T-helper 9 cell (primary cell): ENCODE data around the gene NUP214.
"Not testable (repeated sequence)": the region's sequence is repeated elsewhere in the genome, so short reads cannot be mapped to it uniquely, and the experiment has no call there.

Experiments used
- DNase-seq: peaks from one replicate; pipeline ENCODE4 v3.0.0-alpha.2; 2020

Gene NUP214

GRCh38 chr9:131117762-131118145, 7.6 kb upstream of the NUP214 start:
- DNase-seq: no peak

- no peak for DNase-seq
These were observed 5.8 kb upstream of the NUP214 start for GRCh38 chr9:131119600-131119999.

- no peak for DNase-seq
These were observed 4.7 kb upstream of the NUP214 start for GRCh38 chr9:131120620-131121228.

- DNase-seq: no peak
These were observed 4.0 kb upstream of the NUP214 start for GRCh38 chr9:131121346-131121745.

GRCh38 chr9:131122158-131122557, 3.2 kb upstream of the NUP214 start:
- no peak for DNase-seq

GRCh38 chr9:131125038-131125287, 423 bp upstream of the NUP214 start:
- no peak for DNase-seq

- DNase-seq: no peak
These were observed 657 bp downstream of the NUP214 start for GRCh38 chr9:131126059-131126426.

GRCh38 chr9:131129183-131129582, 3.8 kb downstream of the NUP214 start:
- no peak for DNase-seq

GRCh38 chr9:131138676-131139075, 13.3 kb downstream of the NUP214 start:
- DNase-seq: no peak

- DNase-seq: no peak
These were observed 14.7 kb downstream of the NUP214 start for GRCh38 chr9:131140112-131140511.

- no peak for DNase-seq
These were observed 15.2 kb downstream of the NUP214 start for GRCh38 chr9:131140550-131140949.

GRCh38 chr9:131142160-131142559, 16.8 kb downstream of the NUP214 start:
- DNase-seq: no peak

- DNase-seq: no peak
These were observed 18.8 kb downstream of the NUP214 start for GRCh38 chr9:131144201-131144600.

- DNase-seq: no peak
These were observed 19.9 kb downstream of the NUP214 start for GRCh38 chr9:131145245-131145644.

- no peak for DNase-seq
These were observed 20.8 kb downstream of the NUP214 start for GRCh38 chr9:131146186-131146585.

- DNase-seq: no peak
These were observed 22.9 kb downstream of the NUP214 start for GRCh38 chr9:131148276-131148675.

GRCh38 chr9:131148966-131149687, 23.7 kb downstream of the NUP214 start:
- DNase-seq: no peak

- DNase-seq: no peak
These were observed 24.3 kb downstream of the NUP214 start for GRCh38 chr9:131149688-131150053.

- no peak for DNase-seq
These were observed 28.2 kb downstream of the NUP214 start for GRCh38 chr9:131153595-131153994.

- DNase-seq: not testable (repeated sequence)
These were observed 33.3 kb downstream of the NUP214 start for GRCh38 chr9:131158673-131159072.

GRCh38 chr9:131160416-131161112, 35.2 kb downstream of the NUP214 start:
- no peak for DNase-seq

- no peak for DNase-seq
These were observed 36.2 kb downstream of the NUP214 start for GRCh38 chr9:131161585-131161984.

- DNase-seq: no peak
These were observed 37.5 kb downstream of the NUP214 start for GRCh38 chr9:131162886-131163285.

GRCh38 chr9:131165523-131165922, 40.1 kb downstream of the NUP214 start:
- no peak for DNase-seq
